HEK293 (cell line): ENCODE measurements around the gene ZFAND6.

Experiments
- CTCF ChIP-seq: fragments of 450-650 bp; formaldehyde crosslinking; IDR thresholded peaks from 2 replicates; pipeline ENCODE4 v1.5.1; 2016; ENCODE audit warnings: missing biosample characterization, missing genetic modification characterization
- ZNF580 ChIP-seq: fragments of 450-650 bp; formaldehyde crosslinking; IDR thresholded peaks from 2 replicates; pipeline ENCODE4 v1.5.1; 2016; ENCODE audit warnings: missing biosample characterization, missing genetic modification characterization
- TF ChIP-seq, protein P1 (sequence below): fragments of 450-650 bp; formaldehyde crosslinking; IDR thresholded peaks from 2 replicates; pipeline ENCODE4 v1.5.1; 2016; ENCODE audit warnings: missing biosample characterization, missing genetic modification characterization

- TF ChIP-seq CTCF (tag by site-specific recombination): no peak
- TF ChIP-seq, protein P1, sequence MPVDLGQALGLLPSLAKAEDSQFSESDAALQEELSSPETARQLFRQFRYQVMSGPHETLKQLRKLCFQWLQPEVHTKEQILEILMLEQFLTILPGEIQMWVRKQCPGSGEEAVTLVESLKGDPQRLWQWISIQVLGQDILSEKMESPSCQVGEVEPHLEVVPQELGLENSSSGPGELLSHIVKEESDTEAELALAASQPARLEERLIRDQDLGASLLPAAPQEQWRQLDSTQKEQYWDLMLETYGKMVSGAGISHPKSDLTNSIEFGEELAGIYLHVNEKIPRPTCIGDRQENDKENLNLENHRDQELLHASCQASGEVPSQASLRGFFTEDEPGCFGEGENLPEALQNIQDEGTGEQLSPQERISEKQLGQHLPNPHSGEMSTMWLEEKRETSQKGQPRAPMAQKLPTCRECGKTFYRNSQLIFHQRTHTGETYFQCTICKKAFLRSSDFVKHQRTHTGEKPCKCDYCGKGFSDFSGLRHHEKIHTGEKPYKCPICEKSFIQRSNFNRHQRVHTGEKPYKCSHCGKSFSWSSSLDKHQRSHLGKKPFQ: no peak
- no peak for TF ChIP-seq ZNF580
Measured at GRCh38 chr15:80151148-80151547, 91.7 kb downstream of the ZFAND6 start.
